SK-N-SH treated with all-trans-retinoic acid at 6 μM for 48 hours (cell line): ENCODE measurements around the gene H2BW1.
"Not testable (repeated sequence)": the region's sequence is repeated elsewhere in the genome, so short reads cannot be mapped to it uniquely, and the experiment has no call there.

Source experiments
- ATAC-seq: fragments of 200-7000 bp; cut with Tn5 transposase; 3 replicates; pipeline ENCODE4 v1.9.1; 2020; ENCODE audit warnings: mild to moderate bottlenecking, moderate library complexity
- ARNTL ChIP-seq: fragments of 450-650 bp; formaldehyde crosslinking; IDR thresholded peaks from 2 replicates; pipeline ENCODE4 v1.5.0; 2020; ENCODE audit warnings: low read depth, mild to moderate bottlenecking, moderate library complexity, borderline replicate concordance
- BACH2 ChIP-seq: fragments of 250-450 bp; sonication (Bioruptor Pico); IDR thresholded peaks from 2 replicates; pipeline ENCODE4 v1.9.0; 2021; ENCODE audit warnings: mild to moderate bottlenecking, borderline replicate concordance
- CSDC2 ChIP-seq: fragments of 250-450 bp; sonication (Bioruptor Pico); IDR thresholded peaks from 2 replicates; pipeline ENCODE4 v1.5.0; 2020; ENCODE audit warnings: mild to moderate bottlenecking, moderate library complexity
- CSRNP3 ChIP-seq: fragments of 250-450 bp; sonication (Bioruptor Pico); IDR thresholded peaks from 2 replicates; pipeline ENCODE4 v1.5.1; 2021; ENCODE audit warnings: mild to moderate bottlenecking, moderate library complexity
- ESRRG ChIP-seq: fragments of 250-450 bp; sonication (Bioruptor Pico); IDR thresholded peaks from 2 replicates; pipeline ENCODE4 v1.6.1; 2021; ENCODE audit warnings: mild to moderate bottlenecking
- GLIS3 ChIP-seq: fragments of 250-450 bp; sonication (Bioruptor Pico); IDR thresholded peaks from 2 replicates; pipeline ENCODE4 v1.5.0; 2020; ENCODE audit warnings: mild to moderate bottlenecking, moderate library complexity
- ISL1 ChIP-seq: fragments of 250-450 bp; sonication (Bioruptor Pico); IDR thresholded peaks from 2 replicates; pipeline ENCODE4 v2.1.2; 2022; ENCODE audit warnings: mild to moderate bottlenecking, moderate library complexity
- PATZ1 ChIP-seq: fragments of 250-450 bp; sonication (Bioruptor Pico); IDR thresholded peaks from 2 replicates; pipeline ENCODE4 v1.8.0; 2020; ENCODE audit warnings: mild to moderate bottlenecking, moderate library complexity, borderline replicate concordance
- POU6F1 ChIP-seq: fragments of 250-450 bp; sonication (Bioruptor Pico); IDR thresholded peaks from 2 replicates; pipeline ENCODE4 v1.8.0; 2021; ENCODE audit warnings: low read depth, mild to moderate bottlenecking, moderate library complexity, borderline replicate concordance
- PPARA ChIP-seq: fragments of 250-450 bp; sonication (Bioruptor Pico); IDR thresholded peaks from 2 replicates; pipeline ENCODE4 v1.5.0; 2020; ENCODE audit warnings: mild to moderate bottlenecking, borderline replicate concordance
- RARB ChIP-seq: fragments of 250-450 bp; sonication (Bioruptor Pico); IDR thresholded peaks from 2 replicates; pipeline ENCODE4 v1.8.0; 2021; ENCODE audit warnings: mild to moderate bottlenecking, moderate library complexity
- SNAI2 ChIP-seq: fragments of 250-450 bp; sonication (Bioruptor Pico); IDR thresholded peaks from 2 replicates; pipeline ENCODE4 v1.5.0; 2020; ENCODE audit warnings: mild to moderate bottlenecking, moderate library complexity
- TCF4 ChIP-seq: fragments of 250-450 bp; sonication (Bioruptor Pico); IDR thresholded peaks from 2 replicates; pipeline ENCODE4 v1.8.0; 2021; ENCODE audit warnings: mild to moderate bottlenecking, moderate library complexity, borderline replicate concordance
- TOX ChIP-seq: fragments of 250-450 bp; sonication (Bioruptor Pico); IDR thresholded peaks from 2 replicates; pipeline ENCODE4 v1.8.0; 2021; ENCODE audit warnings: mild to moderate bottlenecking, moderate library complexity, borderline replicate concordance
- TSHZ2 ChIP-seq: fragments of 250-450 bp; sonication (Bioruptor Pico); IDR thresholded peaks from 2 replicates; pipeline ENCODE4 v1.5.0; 2020; ENCODE audit warnings: mild to moderate bottlenecking, moderate library complexity
- ZC3H10 ChIP-seq: fragments of 250-450 bp; sonication (Bioruptor Pico); IDR thresholded peaks from 2 replicates; pipeline ENCODE4 v1.5.1; 2021; ENCODE audit warnings: mild to moderate bottlenecking, moderate library complexity
- ZFP30 ChIP-seq: fragments of 450-650 bp; formaldehyde crosslinking; IDR thresholded peaks from 2 replicates; pipeline ENCODE4 v1.5.0; 2022; ENCODE audit warnings: mild to moderate bottlenecking, moderate library complexity
- ZNF565 ChIP-seq: fragments of 450-650 bp; formaldehyde crosslinking; conservative IDR thresholded peaks from 2 replicates; pipeline ENCODE4 v1.5.0; 2020; ENCODE audit warnings: low read depth, mild to moderate bottlenecking, moderate library complexity
- ZNF70 ChIP-seq: fragments of 450-650 bp; formaldehyde crosslinking; IDR thresholded peaks from 2 replicates; pipeline ENCODE4 v1.5.0; 2020; ENCODE audit warnings: mild to moderate bottlenecking, moderate library complexity
- ZNF8 ChIP-seq: fragments of 450-650 bp; formaldehyde crosslinking; IDR thresholded peaks from 2 replicates; pipeline ENCODE4 v1.5.0; 2020; ENCODE audit warnings: mild to moderate bottlenecking, moderate library complexity

The H2BW1 gene

GRCh38 chrX:104013606-104014005 is at the start of gene H2BW1:
Gene H2BW1 (minus strand): TSS chrX:104013708. CDS start chrX:104013576, 132 bp downstream.
- no peak for ATAC-seq
- no peak for TF ChIP-seq SNAI2 (CRISPR knock-in tag)
- no peak for TF ChIP-seq TSHZ2
- no peak for TF ChIP-seq PATZ1 (CRISPR knock-in tag)
- no peak for TF ChIP-seq ZNF8 (CRISPR knock-in tag)
- TF ChIP-seq RARB (CRISPR knock-in tag) = no peak
- TF ChIP-seq GLIS3 (CRISPR knock-in tag) = no peak
- no peak for TF ChIP-seq ZNF70 (CRISPR knock-in tag)
- TF ChIP-seq ZFP30 = no peak
- no peak for TF ChIP-seq ZNF565
- no peak for TF ChIP-seq ISL1 (CRISPR knock-in tag)
- no peak for TF ChIP-seq ARNTL (CRISPR knock-in tag)
- no peak for TF ChIP-seq PPARA (CRISPR knock-in tag)
- TF ChIP-seq ESRRG (CRISPR knock-in tag) = no peak
- no peak for TF ChIP-seq TCF4 (CRISPR knock-in tag)
- TF ChIP-seq ZC3H10 = no peak
- no peak for TF ChIP-seq CSDC2 (CRISPR knock-in tag)
- no peak for TF ChIP-seq POU6F1 (CRISPR knock-in tag)
- no peak for TF ChIP-seq BACH2 (CRISPR knock-in tag)
- no peak for TF ChIP-seq TOX
- no peak for TF ChIP-seq CSRNP3 (CRISPR knock-in tag)

- ATAC-seq = not testable (repeated sequence)
These were observed 49.1 kb upstream of the H2BW1 start for GRCh38 chrX:104062636-104063035.

GRCh38 chrX:104054956-104055355 is 41.4 kb upstream of the H2BW1 start:
- ATAC-seq = not testable (repeated sequence)

- ATAC-seq = no peak
- no peak for TF ChIP-seq SNAI2 (CRISPR knock-in tag)
- TF ChIP-seq ZFP30 = no peak
- TF ChIP-seq ZC3H10 = no peak
- no peak for TF ChIP-seq POU6F1 (CRISPR knock-in tag)
- no peak for TF ChIP-seq ZNF70 (CRISPR knock-in tag)
- no peak for TF ChIP-seq ARNTL (CRISPR knock-in tag)
- TF ChIP-seq RARB (CRISPR knock-in tag) = no peak
- no peak for TF ChIP-seq BACH2 (CRISPR knock-in tag)
- no peak for TF ChIP-seq TCF4 (CRISPR knock-in tag)
- TF ChIP-seq ZNF565 = no peak
- TF ChIP-seq TSHZ2 = no peak
- no peak for TF ChIP-seq CSRNP3 (CRISPR knock-in tag)
- no peak for TF ChIP-seq PPARA (CRISPR knock-in tag)
- TF ChIP-seq ZNF8 (CRISPR knock-in tag) = no peak
- no peak for TF ChIP-seq GLIS3 (CRISPR knock-in tag)
These were observed 33.7 kb upstream of the H2BW1 start for GRCh38 chrX:104047171-104047570.
